Activated CD8-positive, alpha-beta memory T cell treated with anti-CD3 and anti-CD28 coated beads for 4 hours (primary cell): ENCODE results near the gene TMEM203.

Experiments
- DNase-seq, 2 donors: peaks; one replicate each; pipeline ENCODE4 v3.0.0-alpha.2; 2020; ENCODE audit warnings: low read depth in 2 of 2

TMEM203 gene

GRCh38 chr9:137181680-137182079 lies 23.8 kb downstream of the TMEM203 start:
- DNase-seq = no peak

- DNase-seq = no peak
These were observed 25.0 kb downstream of the TMEM203 start for GRCh38 chr9:137180491-137180890.

- DNase-seq = no peak
These were observed 25.7 kb downstream of the TMEM203 start for GRCh38 chr9:137179761-137180160.

GRCh38 chr9:137178939-137179630 lies 26.4 kb downstream of the TMEM203 start:
- no peak for DNase-seq

GRCh38 chr9:137178201-137178938 lies 27.1 kb downstream of the TMEM203 start:
- DNase-seq = no peak

GRCh38 chr9:137176302-137177182 lies 28.9 kb downstream of the TMEM203 start:
- DNase-seq = no peak

- no peak for DNase-seq
These were observed 30.0 kb downstream of the TMEM203 start for GRCh38 chr9:137175345-137175961.

GRCh38 chr9:137174722-137175293 lies 30.6 kb downstream of the TMEM203 start:
- peak in 1 of 2 donors; percentile 16 for DNase-seq

- no peak for DNase-seq
These were observed 31.4 kb downstream of the TMEM203 start for GRCh38 chr9:137173796-137174664.

- DNase-seq = no peak
These were observed 32.3 kb downstream of the TMEM203 start for GRCh38 chr9:137172901-137173795.

- no peak for DNase-seq
These were observed 34.1 kb downstream of the TMEM203 start for GRCh38 chr9:137171149-137171900.

GRCh38 chr9:137170486-137171148 lies 34.8 kb downstream of the TMEM203 start:
- no peak for DNase-seq

GRCh38 chr9:137169896-137170358 lies 35.5 kb downstream of the TMEM203 start, which contains the start of gene LRRC26:
LRRC26 (minus strand) TSS chr9:137170051; CDS start chr9:137169943, 108 bp downstream.
- no peak for DNase-seq

- DNase-seq = no peak
These were observed 36.3 kb downstream of the TMEM203 start for GRCh38 chr9:137168904-137169856.

GRCh38 chr9:137168573-137168903 lies 36.9 kb downstream of the TMEM203 start:
- no peak for DNase-seq

GRCh38 chr9:137167747-137168572 lies 37.5 kb downstream of the TMEM203 start:
- DNase-seq = no peak
